Stomach (tissue), 9 donors: Measurements from ENCODE around the gene C2CD2L. TPM values are rescaled to one million over a fixed set of nuclear protein-coding genes. Genes with fewer than 3 reads are reported as not detected.
A peak's percentile ranks its signal among the peaks of the same experiment; 100 is the strongest.
"Not testable (repeated sequence)": the region's sequence is repeated elsewhere in the genome, so short reads cannot be mapped to it uniquely, and the experiment has no call there.

Experiments
- DNase-seq, 2 donors: peaks; one replicate each; pipeline versions ENCODE4 v3.0.0 to v3.0.0-alpha.2; 2013 to 2019
- H3K27ac ChIP-seq, 5 donors: fragments of 200-600 bp in 4 of 5; sonication (generic) in 4 of 5; one replicate each; pipeline ENCODE4 v1.5.1; 2013 to 2019; ENCODE audit warnings: mild to moderate bottlenecking in 1 of 5, moderate library complexity in 1 of 5
- H3K27me3 ChIP-seq, 3 donors: fragments of 200-600 bp; sonication (generic); one replicate each; pipeline ENCODE4 v1.5.1; 2017 to 2019; ENCODE audit warnings: mixed run types in 1 of 3
- H3K36me3 ChIP-seq, 4 donors: fragments of 200-600 bp; sonication (generic); 1 replicate in 3 of 4; 2 replicates in 1 of 4; pipeline ENCODE4 v1.5.1; 2016 to 2019
- H3K4me1 ChIP-seq, 4 donors: fragments of 200-600 bp; sonication (generic); one replicate each; pipeline ENCODE4 v1.5.1; 2016 to 2019
- H3K4me3 ChIP-seq, 4 donors: fragments of 200-600 bp; sonication (generic) in 3 of 4; one replicate each; pipeline ENCODE4 v1.5.1; 2016 to 2019; ENCODE audit warnings: mild to moderate bottlenecking in 1 of 4
- H3K9me3 ChIP-seq, 4 donors: fragments of 200-600 bp; sonication (generic); one replicate each; pipeline ENCODE4 v1.5.1; 2016 to 2019
- EP300 ChIP-seq: sonication (generic); formaldehyde crosslinking; IDR thresholded peaks from one replicate; pipeline ENCODE4 v1.6.1; 2017; ENCODE audit warnings: antibody characterized with exemption
- POLR2A ChIP-seq, 4 donors: fragments of 450-650 bp; IDR thresholded peaks; one replicate each; pipeline ENCODE4 v1.6.1; 2016; ENCODE audit warnings: antibody characterized with exemption in 4 of 4, control low read depth in 2 of 4, mild to moderate bottlenecking in 1 of 4, moderate library complexity in 1 of 4
- POLR2AphosphoS5 ChIP-seq, 3 donors: sonication (generic); formaldehyde crosslinking; IDR thresholded peaks; one replicate each; pipeline ENCODE4 v1.6.1; 2016; ENCODE audit warnings: antibody characterized with exemption in 3 of 3
- WGBS, 5 donors: extraction: QIAGEN DNeasy Blood & Tissue Kit in 3 of 5; methylation state at CpG; one replicate each; pipeline versions ENCODE4 v1.1.5 to v1.1.7; 2013 to 2018; 5-methylcytosine and 5-hydroxymethylcytosine counted together
- intact Hi-C: fragments of 100-400 bp; cut with DNase I; formaldehyde crosslinking; loops from one replicate; pipeline ENCODE4 v1.15.1; 2023; ENCODE audit warnings: low total_unique reads
- polyA plus RNA-seq, 3 donors: library from polyadenylated mRNA; stranded (reverse); fragments of 200-250 nt; gene quantifications; one replicate each; pipeline ENCODE4 v1.2.3, GENCODE V29; 2013
- total RNA-seq, 5 donors: library from RNA; depleted of rRNA; stranded (reverse); fragments of >200 nt; gene quantifications; one replicate each; pipeline versions ENCODE4 v1.1.0 to v1.2.3, GENCODE V29; 2014 to 2016
- TF ChIP-seq, protein P1 (sequence below), 7 experiments: fragments of 450-650 bp in 4 of 7; fragments of 200-600 bp in 3 of 7; sonication (generic) in 3 of 7; IDR thresholded peaks; one replicate each; pipeline ENCODE4 v1.5.1; 2016 to 2019; ENCODE audit warnings: antibody characterized with exemption in 7 of 7, control low read depth in 2 of 7, mild to moderate bottlenecking in 1 of 7
- donor health status: healthy with polysubstance abuse.
- donor health status: Bipolar disorder and iron deficiency.
- donor health status: healthy.

C2CD2L gene
- total and polyA plus RNA-seq, 8 donors, result 1.7 to 19.9 (median 6.0) TPM

DNA sequence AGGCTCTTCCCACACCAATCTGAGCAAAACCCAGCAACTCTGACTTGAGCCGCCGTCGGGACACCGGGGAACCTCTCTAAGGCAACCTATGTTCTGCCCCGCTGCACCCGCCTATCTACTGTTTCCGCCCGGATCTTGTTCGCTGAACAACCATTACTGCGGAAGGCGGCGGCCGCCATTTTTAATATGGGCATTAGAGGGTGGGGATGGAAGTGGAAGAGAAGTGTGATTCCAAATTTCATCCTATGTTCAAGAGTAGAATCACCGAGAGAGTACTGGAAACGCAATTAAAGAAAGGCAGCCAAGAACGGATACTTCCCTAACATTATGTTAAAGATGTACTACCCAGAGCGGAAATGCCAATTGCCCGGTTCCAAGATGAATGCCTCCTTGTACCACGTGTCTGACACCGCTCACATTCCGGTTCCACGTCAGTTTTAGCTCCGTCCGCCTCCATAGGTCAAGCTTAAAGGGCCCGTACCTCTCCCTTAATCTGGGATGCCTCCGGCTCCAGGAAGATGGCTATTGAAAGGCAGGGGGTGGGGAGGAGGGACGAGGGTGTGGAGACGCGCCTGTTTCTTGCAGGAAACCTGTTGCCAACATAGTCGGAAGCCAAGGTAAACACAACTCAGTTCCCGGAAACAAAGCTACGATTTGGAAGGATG is 5.3 kb upstream of the C2CD2L start, which contains the start of gene DPAGT1:
Gene DPAGT1 (minus strand): TSS at position 95 of the 665 bp plus-strand sequence. CDS start 198 bp downstream, outside the sequence.
- H3K9me3 ChIP-seq, result no peaks in the 10 kb centered on the region
- peak; percentile 91 to 98 for DNase-seq
- peaks cover 27 to 49% (median 38%) of the 10 kb centered on the region in 4 donors for H3K4me1 ChIP-seq
- H3K4me3 ChIP-seq, result peak within 1 kb of the TSS; percentile 76 to 92 (median 84)
- peaks cover 16 to 21% (median 19%) of the 10 kb centered on the region in 4 donors for H3K36me3 ChIP-seq
- H3K27me3 ChIP-seq, result no peaks in the 10 kb centered on the region
- intact Hi-C loops, result no loop called here
- peak within 1 kb of the TSS; percentile 89 to 94 (median 92) for H3K27ac ChIP-seq
- TF ChIP-seq POLR2A (IDR thresholded peaks at IDR 0.05), result no peak
- TF ChIP-seq POLR2AphosphoS5 (IDR thresholded peaks at IDR 0.05), result peak; percentile 51 to 83 (median 69)
- 0% methylated on average over 32 of the region's 32 CpGs for WGBS, 5 donors

DNA sequence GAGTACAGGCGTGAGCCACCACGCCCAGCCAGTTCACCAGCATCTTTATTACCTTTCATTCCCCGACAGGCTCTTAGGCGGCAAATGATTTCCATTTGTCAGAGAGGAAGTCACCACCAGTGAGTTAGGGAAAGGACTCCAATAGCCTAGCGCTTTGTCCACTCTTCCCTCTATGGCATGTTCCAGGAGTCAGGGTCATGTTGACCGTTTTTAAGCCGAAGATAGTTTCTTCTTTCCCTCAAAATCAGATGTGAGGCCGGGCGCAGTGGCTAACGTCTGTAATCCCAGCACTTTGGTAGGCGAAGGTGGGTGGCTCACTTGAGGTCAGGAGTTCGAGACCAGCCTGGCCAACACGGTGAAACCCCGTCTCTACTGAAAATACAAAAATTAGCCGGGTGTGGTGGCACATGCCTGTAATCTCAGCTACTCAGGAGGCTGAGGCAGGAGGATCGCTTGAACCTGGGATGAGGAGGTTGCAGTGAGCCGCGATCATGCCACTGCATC is 3.9 kb upstream of the C2CD2L start:
- Histone ChIP-seq H3K4me3 (peak overlapping the region; percentile 76 to 92 (median 84)), H3K4me1 (peaks cover 27 to 55% (median 46%) of the 10 kb centered on the region in 4 donors), H3K27ac (peak overlapping the region; percentile 89 to 94 (median 92))
- DNase-seq, H3K9me3 ChIP-seq, intact Hi-C loops, H3K36me3 ChIP-seq, H3K27me3 ChIP-seq: not testable (repeated sequence)
- WGBS, 5 donors, result 81 to 85% (median 83%) methylated on average over 18 of the region's 18 CpGs

DNA sequence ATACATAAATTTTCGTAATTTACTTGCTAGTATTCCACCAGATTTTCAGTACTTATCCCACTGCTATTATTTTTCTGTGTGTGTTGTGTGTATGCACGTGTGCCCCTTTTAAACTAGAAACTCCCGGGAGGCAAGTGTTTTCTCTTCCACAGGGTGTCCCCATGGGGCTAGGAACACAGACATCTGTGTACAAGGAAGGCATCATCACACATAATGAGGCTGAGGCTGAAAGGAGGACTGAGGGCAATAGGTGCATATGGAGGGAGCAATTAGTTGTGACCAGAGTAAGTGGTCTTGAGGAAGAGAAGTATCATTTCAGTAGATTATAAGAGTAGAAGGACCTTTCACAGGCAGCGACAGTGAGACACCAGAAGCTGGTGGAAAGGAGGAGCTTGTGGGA is 3.4 kb upstream of the C2CD2L start:
- intact Hi-C loops, result no loop called here
- no peak overlapping the region for H3K4me3 ChIP-seq
- WGBS, 5 donors, result 57 to 63% (median 60%) methylated on average over 4 of the region's 4 CpGs
- no peaks in the 10 kb centered on the region for H3K9me3 ChIP-seq
- no peak for DNase-seq
- TF ChIP-seq, protein P1, sequence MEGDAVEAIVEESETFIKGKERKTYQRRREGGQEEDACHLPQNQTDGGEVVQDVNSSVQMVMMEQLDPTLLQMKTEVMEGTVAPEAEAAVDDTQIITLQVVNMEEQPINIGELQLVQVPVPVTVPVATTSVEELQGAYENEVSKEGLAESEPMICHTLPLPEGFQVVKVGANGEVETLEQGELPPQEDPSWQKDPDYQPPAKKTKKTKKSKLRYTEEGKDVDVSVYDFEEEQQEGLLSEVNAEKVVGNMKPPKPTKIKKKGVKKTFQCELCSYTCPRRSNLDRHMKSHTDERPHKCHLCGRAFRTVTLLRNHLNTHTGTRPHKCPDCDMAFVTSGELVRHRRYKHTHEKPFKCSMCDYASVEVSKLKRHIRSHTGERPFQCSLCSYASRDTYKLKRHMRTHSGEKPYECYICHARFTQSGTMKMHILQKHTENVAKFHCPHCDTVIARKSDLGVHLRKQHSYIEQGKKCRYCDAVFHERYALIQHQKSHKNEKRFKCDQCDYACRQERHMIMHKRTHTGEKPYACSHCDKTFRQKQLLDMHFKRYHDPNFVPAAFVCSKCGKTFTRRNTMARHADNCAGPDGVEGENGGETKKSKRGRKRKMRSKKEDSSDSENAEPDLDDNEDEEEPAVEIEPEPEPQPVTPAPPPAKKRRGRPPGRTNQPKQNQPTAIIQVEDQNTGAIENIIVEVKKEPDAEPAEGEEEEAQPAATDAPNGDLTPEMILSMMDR (IDR thresholded peaks at IDR 0.05), result no peak
- no peak for TF ChIP-seq EP300
- TF ChIP-seq POLR2AphosphoS5 (IDR thresholded peaks at IDR 0.05), result no peak
- no peak for TF ChIP-seq POLR2A (IDR thresholded peaks at IDR 0.05)
- H3K27me3 ChIP-seq, result no peaks in the 10 kb centered on the region
- H3K4me1 ChIP-seq, result peaks cover 33 to 60% (median 52%) of the 10 kb centered on the region in 4 donors
- H3K36me3 ChIP-seq, result peaks cover 0 to 2% (median under 1%) of the 10 kb centered on the region in 4 donors
- peak overlapping the region in 3 of 5 donors; percentile 90 to 92 (median 92) for H3K27ac ChIP-seq

DNA sequence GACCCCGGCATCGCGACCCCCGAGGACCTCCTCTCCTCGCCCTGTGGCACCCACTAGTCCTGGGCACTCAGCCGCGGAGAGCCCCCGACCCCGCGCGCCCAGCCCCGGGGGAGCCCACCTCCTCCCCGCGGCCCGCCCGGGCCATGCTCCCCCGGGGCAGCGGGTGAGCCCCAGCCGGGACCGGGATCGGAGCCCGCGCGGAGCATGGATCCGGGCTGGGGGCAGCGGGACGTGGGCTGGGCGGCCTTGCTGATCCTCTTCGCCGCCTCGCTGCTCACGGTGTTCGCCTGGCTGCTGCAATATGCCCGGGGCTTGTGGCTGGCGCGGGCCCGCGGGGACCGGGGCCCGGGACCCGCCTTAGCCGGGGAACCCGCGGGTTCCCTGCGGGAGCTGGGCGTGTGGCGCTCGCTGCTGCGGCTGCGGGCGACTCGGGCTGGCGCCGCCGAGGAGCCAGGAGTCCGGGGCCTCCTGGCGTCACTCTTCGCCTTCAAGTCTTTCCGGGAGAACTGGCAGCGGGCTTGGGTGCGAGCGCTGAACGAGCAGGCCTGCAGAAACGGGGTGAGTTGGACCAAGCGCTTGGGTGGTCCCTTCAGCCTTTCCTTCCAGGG is 498 bp downstream of the C2CD2L start:
- TF ChIP-seq POLR2AphosphoS5 (IDR thresholded peaks at IDR 0.05) (no peak), EP300 (no peak), POLR2A (IDR thresholded peaks at IDR 0.05) (no peak)
- TF ChIP-seq, protein P1 (IDR thresholded peaks at IDR 0.05), result no peak
- DNase-seq, result peak in 1 of 2 donors; percentile 44

DNA sequence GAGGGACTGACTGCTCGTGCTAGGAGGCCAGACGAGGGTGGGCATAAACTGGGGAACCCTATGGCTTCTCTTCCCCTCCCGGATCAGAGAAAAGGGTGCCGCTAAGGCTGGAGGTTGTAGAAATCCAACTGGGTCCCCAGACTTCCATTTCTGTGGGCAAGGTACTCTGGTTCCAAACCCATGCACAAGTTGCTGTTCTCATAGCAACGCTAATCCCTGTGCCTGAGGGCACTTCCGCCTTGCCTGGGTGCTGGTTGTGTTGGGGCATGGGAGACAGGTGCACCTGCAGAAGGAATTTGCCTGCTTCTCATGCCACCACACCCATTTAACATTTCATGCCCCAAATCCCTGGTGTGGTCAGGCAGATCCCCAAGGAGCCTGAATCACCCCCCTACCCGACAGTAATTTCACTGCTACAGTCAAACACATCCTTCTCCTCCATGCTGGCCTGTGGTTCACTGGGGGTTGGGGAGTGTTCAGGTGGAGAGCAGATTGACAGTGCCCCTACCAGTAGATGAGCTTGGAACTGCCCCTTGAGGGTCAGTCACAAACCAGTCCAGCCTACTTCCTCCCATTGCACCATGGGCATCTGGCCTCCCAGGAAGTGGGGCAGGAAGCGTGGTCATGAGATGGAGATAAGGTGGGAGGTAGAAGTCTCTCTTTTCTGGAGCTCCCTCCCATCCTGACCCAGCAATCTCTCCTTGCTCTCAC is 1.2 kb downstream of the C2CD2L start:
- H3K27ac ChIP-seq, result peak overlapping the region; percentile 73 to 88 (median 83)
- peak; percentile 53 to 74 for DNase-seq
- H3K27me3 ChIP-seq, result no peaks in the 10 kb centered on the region
- peaks cover 23 to 31% (median 29%) of the 10 kb centered on the region in 4 donors for H3K36me3 ChIP-seq
- H3K4me1 ChIP-seq, result peaks cover 18 to 48% (median 40%) of the 10 kb centered on the region in 4 donors
- no peaks in the 10 kb centered on the region for H3K9me3 ChIP-seq
- H3K4me3 ChIP-seq, result peak overlapping the region; percentile 73 to 98 (median 94)
- 15 to 21% (median 17%) methylated on average over 8 of the region's 8 CpGs for WGBS, 5 donors
- intact Hi-C loops, result no loop called here
- TF ChIP-seq POLR2AphosphoS5 (IDR thresholded peaks at IDR 0.05) (no peak), POLR2A (IDR thresholded peaks at IDR 0.05) (no peak), EP300 (no peak)
- TF ChIP-seq, protein P1 (IDR thresholded peaks at IDR 0.05), result no peak

More for the DNA sequence above, 498 bp downstream of the C2CD2L start:
- H3K9me3 ChIP-seq, result no peaks in the 10 kb centered on the region
- WGBS, 5 donors, result 0 to 3% (median 1%) methylated on average over 24 to 65 of the region's 65 CpGs
- H3K27me3 ChIP-seq, result no peaks in the 10 kb centered on the region
- H3K27ac ChIP-seq, result peak overlapping the region; percentile 73 to 88 (median 83)
- intact Hi-C loops, result no loop called here
- peaks cover 24 to 54% (median 46%) of the 10 kb centered on the region in 4 donors for H3K4me1 ChIP-seq
- peak overlapping the region; percentile 73 to 98 (median 94) for H3K4me3 ChIP-seq
- peaks cover 18 to 24% (median 23%) of the 10 kb centered on the region in 4 donors for H3K36me3 ChIP-seq
